GM12891 (cell line): ENCODE measurements around the gene GABRB1.

Experiments used
- PAX5 ChIP-seq: IDR thresholded peaks from 2 replicates; pipeline ENCODE4 v1.6.1; 2011; ENCODE audit warnings: low read length, moderate library complexity, mild to moderate bottlenecking; ENCODE audit not compliant: insufficient read depth, severe bottlenecking
- POLR2A ChIP-seq: IDR thresholded peaks from 2 replicates; pipeline ENCODE4 v1.6.1; 2011; ENCODE audit warnings: low read depth, low read length, control low read depth
- POLR2AphosphoS5 ChIP-seq: IDR thresholded peaks from 2 replicates; pipeline ENCODE4 v1.6.1; 2011; ENCODE audit warnings: low read depth, low read length, control low read depth
- TAF1 ChIP-seq: IDR thresholded peaks from 2 replicates; pipeline ENCODE4 v1.6.1; 2011; ENCODE audit warnings: low read depth, low read length, control low read depth

- TF ChIP-seq TAF1 (no peak), PAX5 (no peak), POLR2AphosphoS5 (no peak), POLR2A (no peak)
Observed at GRCh38 chr4:47217291-47217690, 185.9 kb downstream of the GABRB1 start.
